Omental fat pad (tissue), 4 donors: ENCODE data around the gene PPFIBP2. TPM values are rescaled to one million over a fixed set of nuclear protein-coding genes. Genes with fewer than 3 reads are reported as not detected.

Experiments
- ATAC-seq: fragments of 150-250 bp; one replicate; pipeline ENCODE4 v1.9.1; 2016; ENCODE audit warnings: mild to moderate bottlenecking, moderate library complexity; ENCODE audit not compliant: low FRiP score
- DNase-seq: peaks from one replicate; pipeline ENCODE4 v3.0.0-alpha.2; 2019; ENCODE audit warnings: low spot score
- CTCF ChIP-seq, 3 donors: fragments of 450-650 bp; IDR thresholded peaks; one replicate each; pipeline ENCODE4 v1.5.1; 2016 to 2017; ENCODE audit warnings: antibody characterized with exemption in 3 of 3, mild to moderate bottlenecking in 3 of 3, moderate library complexity in 2 of 3
- total RNA-seq, 4 donors: library from RNA; depleted of rRNA; stranded (reverse); fragments of >200 nt; gene quantifications; one replicate each; pipeline ENCODE4 v1.1.0, GENCODE V29; 2016

The PPFIBP2 gene
- total RNA-seq, 4 donors from 2014 or later = 16.3 to 47.8 (median 24.2) TPM

- no peak for TF ChIP-seq CTCF (IDR thresholded peaks at IDR 0.05)
- DNase-seq (no peak), ATAC-seq (no peak)
Measured at GRCh38 chr11:7547687-7548086, 33.9 kb downstream of the PPFIBP2 start.

GRCh38 chr11:7548659-7549274, 35.0 kb downstream of the PPFIBP2 start:
- TF ChIP-seq CTCF (IDR thresholded peaks at IDR 0.05) = no peak
- no peak for DNase-seq
- no peak for ATAC-seq

DNA sequence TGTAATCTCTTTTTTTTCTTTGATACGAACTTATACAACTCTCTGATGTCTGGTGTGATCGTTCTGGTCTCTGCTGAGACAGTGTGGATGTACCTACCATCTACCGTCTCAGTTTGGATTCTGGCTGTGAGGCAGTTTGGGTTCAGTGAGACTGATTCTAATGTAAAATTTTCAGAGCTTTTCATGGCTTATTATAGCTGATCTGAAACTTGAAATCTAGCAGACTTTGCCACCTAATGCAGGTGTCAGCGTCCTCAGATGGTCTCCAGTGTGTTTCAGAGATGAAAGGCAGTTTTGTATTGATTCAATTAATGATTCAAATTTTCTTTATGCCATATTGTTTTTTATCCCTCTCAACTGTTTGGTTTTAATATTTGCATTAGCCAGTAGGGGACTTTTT, 35.9 kb downstream of the PPFIBP2 start:
- no peak for ATAC-seq

DNA sequence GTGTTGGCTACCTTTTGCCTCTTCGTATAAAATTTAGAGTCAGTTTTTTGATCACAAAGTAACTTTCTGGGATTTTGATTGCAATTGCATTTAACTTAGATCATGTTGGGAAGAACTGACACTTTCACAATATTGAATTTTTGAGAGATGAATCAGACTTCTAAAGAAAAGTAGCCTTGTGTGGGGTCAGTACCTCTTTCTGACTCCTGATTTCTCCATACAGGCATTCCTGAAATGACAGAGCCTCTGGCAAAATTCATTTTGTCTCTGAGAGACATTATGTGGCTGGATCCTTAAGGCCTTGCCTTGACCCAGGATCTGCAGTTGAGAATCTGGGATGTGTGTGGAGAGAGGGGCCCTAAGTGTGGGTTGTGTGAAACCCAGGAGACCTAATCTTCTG, 37.8 kb downstream of the PPFIBP2 start:
- peak; percentile 72 for ATAC-seq
- no peak for TF ChIP-seq CTCF (IDR thresholded peaks at IDR 0.05)
- no peak for DNase-seq

More for the DNA sequence above, 35.9 kb downstream of the PPFIBP2 start:
- TF ChIP-seq CTCF (IDR thresholded peaks at IDR 0.05) = no peak
- DNase-seq = no peak

- DNase-seq (no peak), ATAC-seq (no peak)
- no peak for TF ChIP-seq CTCF (IDR thresholded peaks at IDR 0.05)
Measured at GRCh38 chr11:7552666-7553065, 38.9 kb downstream of the PPFIBP2 start.

- TF ChIP-seq CTCF (IDR thresholded peaks at IDR 0.05) = no peak
- DNase-seq = no peak
- peak; percentile 69 for ATAC-seq
Measured at GRCh38 chr11:7555052-7555699, 41.4 kb downstream of the PPFIBP2 start.

GRCh38 chr11:7558046-7558445, 44.2 kb downstream of the PPFIBP2 start:
- no peak for TF ChIP-seq CTCF (IDR thresholded peaks at IDR 0.05)
- ATAC-seq (no peak), DNase-seq (no peak)
